HCT116 (cell line): ENCODE data around the gene ATG10. TPM values are rescaled to one million over a fixed set of nuclear protein-coding genes. Genes with fewer than 3 reads are reported as not detected.

Source experiments
- ATAC-seq: fragments of 200-7000 bp; cut with Tn5 transposase; 2 replicates; pipeline ENCODE4 v1.9.1; 2020; ENCODE audit warnings: mild to moderate bottlenecking, moderate library complexity
- BruUV-seq: library from RNA; stranded (reverse); fragments of 400-500 nt; replicated peaks from 2 replicates; lab custom pipeline; 2021; lab: Mats Ljungman, UMichigan
- CTCF ChIA-PET: fragments of 300-600 bp; sonication (Branson Sonifier 250); formaldehyde crosslinking; loops from one replicate; lab custom pipeline; 2021; ENCODE audit warnings: antibody characterized with exemption; lab: Charles Lee
- POLR2A ChIA-PET: fragments of 300-600, 350-600 bp; sonication (Branson Sonifier 250); formaldehyde crosslinking; loops from one replicate; lab custom pipeline; 2021; ENCODE audit warnings: antibody characterized with exemption; lab: Charles Lee
- RAD21 ChIA-PET, 2 experiments: fragments of 300-600 bp; sonication (Branson Sonifier 250); formaldehyde crosslinking; loops; one replicate each; lab custom pipeline; 2023; ENCODE audit warnings: low total read pairs in 2 of 2; ENCODE audit not compliant: uncharacterized antibody in 2 of 2, unreplicated experiment in 2 of 2, low non-redundant PET in 1 of 2; lab: Charles Lee
- DNase-seq: peaks from one replicate; pipeline ENCODE4 v3.0.0-alpha.2; 2010; ENCODE audit warnings: low read depth, low spot score
- H2AFZ ChIP-seq: fragments of 200-600 bp; shearing (Covaris generic), sonication (generic); 2 replicates; pipeline ENCODE4 v1.6.1; 2017; ENCODE audit warnings: low read depth, mixed run types, mixed read lengths, antibody characterized with exemption, low read length; ENCODE audit not compliant: poor library complexity, severe bottlenecking
- H3K27ac ChIP-seq: 2 replicates; pipeline ENCODE4 v1.5.1; 2012; ENCODE audit warnings: low read depth, low read length
- H3K27me3 ChIP-seq: fragments of 200-600 bp; sonication (generic); 2 replicates; pipeline ENCODE4 v1.6.1; 2016; ENCODE audit warnings: mixed run types, low read length, mixed read lengths; ENCODE audit not compliant: insufficient read depth
- H3K36me3 ChIP-seq, 2 experiments: fragments of 200-500 bp in 1 of 2; fragments of 200-600 bp in 1 of 2; sonication (Bioruptor generic) in 1 of 2; sonication (generic) in 1 of 2; 2 replicates each; pipeline versions ENCODE4 v1.5.1 to v1.6.1; 2014 to 2016; ENCODE audit warnings: low read length in 2 of 2, inconsistent platforms in 1 of 2, mixed read lengths in 1 of 2, mixed run types in 1 of 2; ENCODE audit not compliant: insufficient read depth in 2 of 2, control insufficient read depth in 1 of 2
- H3K4me1 ChIP-seq, 2 experiments: fragments of 200-600 bp in 1 of 2; sonication (generic) in 1 of 2; 2 replicates each; pipeline versions ENCODE4 v1.5.1 to v1.6.1; 2012 to 2017; ENCODE audit warnings: low read length in 2 of 2, inconsistent platforms in 1 of 2, mild to moderate bottlenecking in 1 of 2, mixed read lengths in 1 of 2, mixed run types in 1 of 2, moderate library complexity in 1 of 2; ENCODE audit not compliant: insufficient read depth in 2 of 2, control insufficient read depth in 1 of 2
- H3K4me2 ChIP-seq: fragments of 200-600 bp; sonication (generic); 2 replicates; pipeline ENCODE4 v1.6.1; 2017; ENCODE audit warnings: mixed run types, low read length, mixed read lengths
- H3K4me3 ChIP-seq, 2 experiments: fragments of 200-600 bp in 1 of 2; sonication (generic) in 1 of 2; replicated peaks in 1 of 2; 2 replicates each; pipeline ENCODE4 v1.5.1; 2011 to 2016; ENCODE audit warnings: low read length in 2 of 2, control low read depth in 1 of 2, low read depth in 1 of 2, mild to moderate bottlenecking in 1 of 2, mixed read lengths in 1 of 2, mixed run types in 1 of 2
- H3K79me2 ChIP-seq: fragments of 200-600 bp; sonication (generic); 2 replicates; pipeline ENCODE4 v1.6.1; 2017; ENCODE audit warnings: mild to moderate bottlenecking, mixed run types, low read length, moderate library complexity, mixed read lengths; ENCODE audit not compliant: insufficient read depth
- H3K9ac ChIP-seq: fragments of 200-600 bp; sonication (generic); 2 replicates; pipeline ENCODE4 v1.6.1; 2016; ENCODE audit warnings: low read length, mixed read lengths
- H3K9me2 ChIP-seq: fragments of 200-600 bp; sonication (generic), shearing (Covaris generic); 2 replicates; pipeline ENCODE4 v1.6.1; 2017; ENCODE audit warnings: mixed run types, mild to moderate bottlenecking, moderate library complexity; ENCODE audit not compliant: insufficient read depth
- H3K9me3 ChIP-seq, 2 experiments: fragments of 200-500 bp in 1 of 2; fragments of 200-600 bp in 1 of 2; sonication (Bioruptor generic) in 1 of 2; sonication (generic) in 1 of 2; 2 replicates each; pipeline ENCODE4 v1.6.1; 2014 to 2017; ENCODE audit warnings: low read length in 2 of 2, mixed read lengths in 2 of 2, inconsistent platforms in 1 of 2, low read depth in 1 of 2, mild to moderate bottlenecking in 1 of 2, mixed run types in 1 of 2, moderate library complexity in 1 of 2; ENCODE audit not compliant: control insufficient read depth in 1 of 2, insufficient read depth in 1 of 2
- H4K20me1 ChIP-seq: fragments of 200-600 bp; sonication (generic), shearing (Covaris generic); 2 replicates; pipeline ENCODE4 v1.6.1; 2017; ENCODE audit warnings: mixed run types, mild to moderate bottlenecking, moderate library complexity; ENCODE audit not compliant: insufficient read depth
- ATF3 ChIP-seq: IDR thresholded peaks from 2 replicates; pipeline ENCODE4 v1.6.1; 2012
- CBX3 ChIP-seq: IDR thresholded peaks from 2 replicates; pipeline ENCODE4 v1.6.1; 2012; ENCODE audit warnings: low read depth
- CTCF ChIP-seq, 3 experiments: fragments of 200-600 bp in 1 of 3; sonication (generic) in 1 of 3; IDR thresholded peaks in 2 of 3; conservative IDR thresholded peaks in 1 of 3; 2 replicates each; pipeline ENCODE4 v1.5.1; 2012 to 2017; ENCODE audit warnings: low read depth in 2 of 3, low read length in 2 of 3, antibody characterized with exemption in 1 of 3, borderline replicate concordance in 1 of 3, control low read depth in 1 of 3, mild to moderate bottlenecking in 1 of 3, mixed read lengths in 1 of 3, mixed run types in 1 of 3, moderate library complexity in 1 of 3; ENCODE audit not compliant: insufficient read depth in 1 of 3
- EGR1 ChIP-seq: IDR thresholded peaks from 2 replicates; pipeline ENCODE4 v1.6.1; 2012; ENCODE audit warnings: low read depth
- EZH2 ChIP-seq: fragments of 200-600 bp; sonication (generic); IDR thresholded peaks from 2 replicates; pipeline ENCODE4 v1.6.1; 2017; ENCODE audit warnings: antibody characterized with exemption, mixed run types
- EZH2phosphoT487 ChIP-seq: fragments of 200-600 bp; IDR thresholded peaks from 2 replicates; pipeline ENCODE4 v1.6.1; 2018; ENCODE audit warnings: antibody characterized with exemption, borderline replicate concordance
- FOSL1 ChIP-seq: IDR thresholded peaks from 2 replicates; pipeline ENCODE4 v1.6.1; 2012; ENCODE audit warnings: low read depth
- JUND ChIP-seq: IDR thresholded peaks from 2 replicates; pipeline ENCODE4 v1.6.1; 2012
- MAX ChIP-seq: IDR thresholded peaks from 2 replicates; pipeline ENCODE4 v1.6.1; 2012
- POLR2A ChIP-seq: IDR thresholded peaks from 2 replicates; pipeline ENCODE4 v1.7.0; 2011; ENCODE audit warnings: borderline replicate concordance; ENCODE audit not compliant: insufficient read depth, insufficient read length; ENCODE audit errors: extremely low read depth
- POLR2AphosphoS5 ChIP-seq: IDR thresholded peaks from 2 replicates; pipeline ENCODE4 v1.6.1; 2011; ENCODE audit warnings: mild to moderate bottlenecking, low read depth, low read length, moderate library complexity
- RAD21 ChIP-seq: IDR thresholded peaks from 2 replicates; pipeline ENCODE4 v1.6.1; 2012; ENCODE audit warnings: low read depth, mild to moderate bottlenecking
- REST ChIP-seq: IDR thresholded peaks from 2 replicates; pipeline ENCODE4 v1.6.1; 2012; ENCODE audit warnings: low read depth
- SIN3A ChIP-seq: IDR thresholded peaks from 2 replicates; pipeline ENCODE4 v1.6.1; 2012; ENCODE audit warnings: low read depth
- SP1 ChIP-seq: IDR thresholded peaks from 2 replicates; pipeline ENCODE4 v1.6.1; 2012; ENCODE audit warnings: low read depth
- SRF ChIP-seq: IDR thresholded peaks from 2 replicates; pipeline ENCODE4 v1.6.1; 2012; ENCODE audit warnings: low read depth
- YY1 ChIP-seq: IDR thresholded peaks from 2 replicates; pipeline ENCODE4 v1.6.1; 2011; ENCODE audit warnings: low read length, low read depth, moderate library complexity, mild to moderate bottlenecking; ENCODE audit not compliant: insufficient replicate concordance; ENCODE audit errors: extremely low read depth
- ZBTB33 ChIP-seq: IDR thresholded peaks from 2 replicates; pipeline ENCODE4 v1.6.1; 2011; ENCODE audit warnings: mild to moderate bottlenecking, low read length, moderate library complexity; ENCODE audit not compliant: insufficient replicate concordance; ENCODE audit errors: extremely low read depth
- ZFX ChIP-seq: fragments of 450-650 bp; IDR thresholded peaks from 2 replicates; pipeline ENCODE4 v1.6.1; 2017
- ZNF274 ChIP-seq: fragments of 200-500 bp; sonication (Bioruptor generic); IDR thresholded peaks from 2 replicates; pipeline ENCODE4 v1.6.1; 2014; ENCODE audit warnings: mild to moderate bottlenecking, low read depth, low read length, inconsistent platforms
- intact Hi-C: fragments of 100-400 bp; cut with micrococcal nuclease; formaldehyde crosslinking; loops from 2 replicates; pipeline ENCODE4 v1.10.0; 2022
- total RNA-seq: library from RNA; stranded (reverse); gene quantifications from one replicate; pipeline ENCODE4 v1.2.1, GENCODE V29; 2021; ENCODE audit not compliant: unreplicated experiment

ATG10 gene
- total RNA-seq, 1 experiment from 2014 or later, result 9.4 TPM

GRCh38 chr5:82106207-82106606 is 134.4 kb downstream of the ATG10 start:
- Histone ChIP-seq H3K4me2 (no peak overlapping the region), H3K9ac (no peak overlapping the region)
- no peak for ATAC-seq
- no TSS peak for BruUV-seq
- TF ChIP-seq REST (no peak), MAX (no peak), POLR2A (no peak), JUND (no peak), RAD21 (no peak), ZFX (no peak), SRF (no peak), EGR1 (no peak), CTCF (IDR thresholded peaks at IDR 0.05 in 2 of 3, conservative IDR thresholded peaks at IDR 0.05 in 1 of 3; ENCODE audit: borderline replicate concordance in 1 of 3, insufficient read depth in 1 of 3, low read depth in 2 of 3, low read length in 2 of 3) (no peak), SP1 (no peak), POLR2AphosphoS5 (no peak), ATF3 (no peak), EZH2 (no peak), CBX3 (no peak), ZBTB33 (no peak), EZH2phosphoT487 (no peak), FOSL1 (no peak), YY1 (no peak), ZNF274 (no peak), SIN3A (no peak)
- TF ChIP-seq, all 23 proteins: peak for 0
- intact Hi-C loops, result loop anchor here (5.0 kb wide), 1 partner anchor 61 kb away; no protein-coding TSS in a partner anchor
- ChIA-PET POLR2A (no interaction called here), CTCF (interaction anchor here (0.9 to 2.9 kb wide), 4 partner anchors 11 to 119 kb away, joined by 3 to 41 read pairs (median 6); no protein-coding TSS in a partner anchor), RAD21 (no interaction called here)
- H3K4me1 ChIP-seq, result no peaks in the 10 kb centered on the region
- DNase-seq, result no peak
- H3K27me3 ChIP-seq, result no peaks in the 10 kb centered on the region
- H3K9me3 ChIP-seq, result no peaks in the 10 kb centered on the region
- H3K27ac ChIP-seq, result no peak overlapping the region
- no peaks in the 10 kb centered on the region for H3K79me2 ChIP-seq
- no peaks in the 10 kb centered on the region for H4K20me1 ChIP-seq
- no peak overlapping the region for H3K4me3 ChIP-seq
- no peaks in the 10 kb centered on the region for H3K9me2 ChIP-seq
- no peak overlapping the region for H2AFZ ChIP-seq
- H3K36me3 ChIP-seq, result no peaks in the 10 kb centered on the region
